Adrenal gland (tissue), 5 donors: ENCODE data around the gene HACE1.

ENCODE experiments used
- POLR2A ChIP-seq, 2 donors: fragments of 450-650 bp; IDR thresholded peaks; one replicate each; pipeline ENCODE4 v1.6.1; 2017; ENCODE audit warnings: antibody characterized with exemption in 2 of 2, mild to moderate bottlenecking in 2 of 2, moderate library complexity in 1 of 2
- TF ChIP-seq, protein P1 (sequence below), 6 experiments: fragments of 450-650 bp in 4 of 6; fragments of 200-600 bp in 2 of 6; sonication (generic) in 1 of 6; IDR thresholded peaks; 1 replicate in 5 of 6; 2 replicates in 1 of 6; pipeline versions ENCODE4 v1.5.1 to v1.8.0; 2016 to 2021; ENCODE audit warnings: antibody characterized with exemption in 6 of 6, mild to moderate bottlenecking in 2 of 6, moderate library complexity in 1 of 6
- donor health status: DM: no; HTN: no; CAD: no.

DNA sequence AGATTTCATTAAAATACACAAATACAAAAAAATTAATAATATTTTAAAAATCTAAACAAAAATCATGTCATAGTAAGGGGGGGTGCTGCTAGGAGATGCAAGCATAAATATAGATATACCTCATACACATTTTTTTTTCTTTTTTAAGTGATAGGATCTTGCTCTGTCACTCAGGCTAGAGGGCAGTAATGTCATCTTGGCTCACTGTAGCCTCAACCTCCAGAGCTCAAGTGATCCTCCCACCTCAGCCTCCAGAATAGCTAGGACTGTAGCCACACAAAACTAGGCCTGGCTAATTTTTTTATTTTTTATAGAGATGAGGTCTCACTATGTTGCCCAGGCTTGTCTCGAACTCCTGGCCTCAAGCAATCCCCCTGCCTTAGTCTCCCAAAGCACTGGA lies 90.8 kb downstream of the HACE1 start:
- TF ChIP-seq, protein P1, sequence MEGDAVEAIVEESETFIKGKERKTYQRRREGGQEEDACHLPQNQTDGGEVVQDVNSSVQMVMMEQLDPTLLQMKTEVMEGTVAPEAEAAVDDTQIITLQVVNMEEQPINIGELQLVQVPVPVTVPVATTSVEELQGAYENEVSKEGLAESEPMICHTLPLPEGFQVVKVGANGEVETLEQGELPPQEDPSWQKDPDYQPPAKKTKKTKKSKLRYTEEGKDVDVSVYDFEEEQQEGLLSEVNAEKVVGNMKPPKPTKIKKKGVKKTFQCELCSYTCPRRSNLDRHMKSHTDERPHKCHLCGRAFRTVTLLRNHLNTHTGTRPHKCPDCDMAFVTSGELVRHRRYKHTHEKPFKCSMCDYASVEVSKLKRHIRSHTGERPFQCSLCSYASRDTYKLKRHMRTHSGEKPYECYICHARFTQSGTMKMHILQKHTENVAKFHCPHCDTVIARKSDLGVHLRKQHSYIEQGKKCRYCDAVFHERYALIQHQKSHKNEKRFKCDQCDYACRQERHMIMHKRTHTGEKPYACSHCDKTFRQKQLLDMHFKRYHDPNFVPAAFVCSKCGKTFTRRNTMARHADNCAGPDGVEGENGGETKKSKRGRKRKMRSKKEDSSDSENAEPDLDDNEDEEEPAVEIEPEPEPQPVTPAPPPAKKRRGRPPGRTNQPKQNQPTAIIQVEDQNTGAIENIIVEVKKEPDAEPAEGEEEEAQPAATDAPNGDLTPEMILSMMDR (IDR thresholded peaks at IDR 0.05), result no peak
- no peak for TF ChIP-seq POLR2A (IDR thresholded peaks at IDR 0.05)
